GM10266 (cell line): Measurements from ENCODE around the gene ISCA1.

Experiments
- DNase-seq: peaks from one replicate; pipeline ENCODE4 v3.0.0; 2012; ENCODE audit errors: extremely low spot score
- CTCF ChIP-seq: IDR thresholded peaks from 2 replicates; pipeline ENCODE4 v1.5.1; 2012; ENCODE audit warnings: mild to moderate bottlenecking, low read depth; ENCODE audit not compliant: control insufficient read depth, insufficient read depth; ENCODE audit errors: missing control alignments

The ISCA1 gene

GRCh38 chr9:86238861-86239770 lies 43.2 kb downstream of the ISCA1 start:
- no peak for DNase-seq
- no peak for TF ChIP-seq CTCF

GRCh38 chr9:86230858-86231257 lies 51.5 kb downstream of the ISCA1 start:
- no peak for TF ChIP-seq CTCF
- no peak for DNase-seq

GRCh38 chr9:86222667-86223066 lies 59.7 kb downstream of the ISCA1 start:
- no peak for DNase-seq
- TF ChIP-seq CTCF = no peak

GRCh38 chr9:86219606-86220005 lies 62.7 kb downstream of the ISCA1 start:
- DNase-seq = no peak
- no peak for TF ChIP-seq CTCF

- TF ChIP-seq CTCF = no peak
- DNase-seq = no peak
Measured at GRCh38 chr9:86217076-86217755, 65.1 kb downstream of the ISCA1 start.
